ENCODE data around the gene MYBPHL.

Gene MYBPHL

GRCh38 chr1:109277434-109278204 is 29.2 kb downstream of the MYBPHL start:
- DNase-seq, result peak; percentile 53

GRCh38 chr1:109275706-109276345 is 31.0 kb downstream of the MYBPHL start:
- DNase-seq, result peak; percentile 62

GRCh38 chr1:109274533-109275476 is 32.0 kb downstream of the MYBPHL start:
- DNase-seq, result peak; percentile 58

- no peak for DNase-seq
These were observed 33.1 kb downstream of the MYBPHL start for GRCh38 chr1:109273570-109274288.

- no peak for DNase-seq
These were observed 33.8 kb downstream of the MYBPHL start for GRCh38 chr1:109272831-109273547.

- DNase-seq, result no peak
These were observed 34.6 kb downstream of the MYBPHL start for GRCh38 chr1:109272021-109272799.

- DNase-seq, result no peak
These were observed 35.4 kb downstream of the MYBPHL start for GRCh38 chr1:109271458-109271857.

- no peak for DNase-seq
These were observed 36.0 kb downstream of the MYBPHL start for GRCh38 chr1:109270623-109271317.

GRCh38 chr1:109269981-109270622 is 36.7 kb downstream of the MYBPHL start:
- DNase-seq, result no peak

GRCh38 chr1:109269212-109269980 is 37.4 kb downstream of the MYBPHL start:
- no peak for DNase-seq

GRCh38 chr1:109268431-109269211 is 38.2 kb downstream of the MYBPHL start:
- no peak for DNase-seq

GRCh38 chr1:109267743-109268300 is 39.0 kb downstream of the MYBPHL start:
- DNase-seq, result no peak

- peak; percentile 61 for DNase-seq
These were observed 39.8 kb downstream of the MYBPHL start for GRCh38 chr1:109266965-109267364.

GRCh38 chr1:109265741-109266330 is 41.0 kb downstream of the MYBPHL start:
- DNase-seq, result no peak

- DNase-seq, result no peak
These were observed 41.8 kb downstream of the MYBPHL start for GRCh38 chr1:109265016-109265415.

- DNase-seq, result no peak
These were observed 42.4 kb downstream of the MYBPHL start for GRCh38 chr1:109264379-109264755.

Measured in fibroblast of skin of abdomen (primary cell).